HG02763 (cell line): ENCODE measurements around the gene CCDC186.
A peak's percentile ranks its signal among the peaks of the same experiment; 100 is the strongest.
"Not testable (repeated sequence)": the region's sequence is repeated elsewhere in the genome, so short reads cannot be mapped to it uniquely, and the experiment has no call there.

Source experiments
- ATAC-seq: cut with Tn5 transposase; IDR thresholded peaks from one replicate; pipeline ENCODE4 v1.9.1; 2021; ENCODE audit warnings: mild to moderate bottlenecking, moderate library complexity; ENCODE audit not compliant: unreplicated experiment

Gene CCDC186

GRCh38 chr10:114174695-114175188 is 739 bp upstream of the CCDC186 start:
- peak; percentile 7 for ATAC-seq

DNA sequence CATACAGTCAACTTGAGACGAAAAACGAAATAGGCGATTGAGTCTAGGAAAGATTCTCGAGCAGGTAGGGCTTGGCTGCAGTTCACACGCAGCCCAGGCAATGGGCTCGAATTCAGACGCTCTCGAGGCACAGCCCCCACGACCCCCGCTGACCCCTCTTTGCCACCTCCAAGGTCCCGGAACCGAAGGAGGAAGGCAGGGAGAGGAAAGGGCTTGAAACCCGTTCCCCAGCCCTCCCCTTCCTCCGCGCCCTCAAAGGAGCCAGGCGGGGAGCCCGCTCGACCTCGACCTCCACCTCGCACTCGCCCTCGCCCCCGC is 441 bp downstream of the CCDC186 start:
- peak; percentile 1 for ATAC-seq

DNA sequence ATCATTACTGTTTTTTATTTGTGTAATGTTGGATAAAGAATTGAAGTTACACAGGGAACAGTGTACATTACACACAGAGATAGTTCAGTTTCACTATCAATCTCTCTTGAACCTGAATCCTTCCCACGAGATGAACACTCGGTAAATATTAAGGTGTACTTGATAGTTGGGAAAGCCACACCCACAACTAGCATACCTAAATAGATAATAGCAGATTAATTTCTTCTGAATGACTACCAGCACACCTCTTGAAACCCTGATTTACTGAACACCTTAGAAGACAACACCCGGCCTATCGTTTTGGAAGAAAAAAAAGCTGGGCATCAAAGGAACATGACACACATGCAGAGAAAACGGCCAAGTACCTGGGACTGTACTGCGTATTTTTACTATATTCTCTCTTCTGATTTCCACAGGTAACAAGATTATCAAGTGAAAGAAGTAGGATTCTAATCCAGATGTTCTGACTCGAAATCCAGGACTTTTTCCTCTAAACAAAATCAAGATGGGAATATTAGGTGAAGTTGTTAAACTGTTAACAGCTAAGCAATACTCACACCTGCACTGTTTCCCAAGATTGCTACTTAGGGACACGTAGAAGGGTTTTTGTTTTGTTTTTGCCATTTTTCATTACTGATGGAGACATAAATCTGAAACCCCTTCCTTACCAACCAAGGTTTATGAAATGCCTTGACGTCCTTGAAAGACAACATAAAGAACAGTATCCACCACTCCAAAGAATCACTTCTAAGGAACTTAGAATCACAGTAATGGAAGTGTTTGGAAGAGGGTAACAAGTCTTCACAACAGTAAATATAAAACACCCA is 1.0 kb downstream of the CCDC186 start:
- ATAC-seq = no peak

DNA sequence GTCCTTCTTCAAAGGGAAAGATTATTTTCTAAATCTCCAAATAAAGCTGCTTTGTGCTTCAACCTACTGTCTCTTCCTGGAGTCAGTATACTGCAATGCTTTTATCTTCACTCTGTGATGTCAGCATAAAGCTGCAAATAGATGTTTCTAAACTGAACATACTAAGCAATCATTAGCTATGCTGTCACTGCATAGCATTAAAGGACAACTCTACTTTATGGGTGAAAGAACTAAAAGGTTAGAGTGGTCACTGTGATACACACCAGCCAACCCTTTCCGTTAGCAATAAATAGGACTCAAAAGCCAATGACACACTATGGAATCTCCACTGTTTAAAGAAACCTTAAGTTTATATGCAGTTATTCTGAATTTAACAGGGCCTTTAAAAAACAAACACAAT is 1.8 kb downstream of the CCDC186 start:
- no peak for ATAC-seq

- no peak for ATAC-seq
These were observed 5.5 kb downstream of the CCDC186 start for GRCh38 chr10:114168450-114169009.

DNA sequence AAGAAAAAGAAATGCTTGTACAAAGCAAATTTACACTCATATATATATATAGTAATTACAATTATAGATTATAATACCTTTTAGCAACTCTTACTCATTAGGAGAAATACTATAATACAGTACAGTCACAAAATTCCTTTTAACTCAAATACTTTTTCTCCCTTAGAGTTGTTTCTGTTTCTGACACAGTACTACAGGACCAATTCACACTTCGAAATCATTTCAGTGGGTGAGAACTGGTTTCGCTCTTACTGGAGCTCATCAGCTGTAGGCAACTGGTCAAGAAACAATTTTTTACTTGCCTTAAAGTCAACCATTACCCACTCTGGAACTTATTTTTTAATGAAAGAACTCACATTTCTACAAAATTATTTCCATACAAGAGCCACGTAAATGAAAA is 6.0 kb downstream of the CCDC186 start:
- ATAC-seq = no peak

DNA sequence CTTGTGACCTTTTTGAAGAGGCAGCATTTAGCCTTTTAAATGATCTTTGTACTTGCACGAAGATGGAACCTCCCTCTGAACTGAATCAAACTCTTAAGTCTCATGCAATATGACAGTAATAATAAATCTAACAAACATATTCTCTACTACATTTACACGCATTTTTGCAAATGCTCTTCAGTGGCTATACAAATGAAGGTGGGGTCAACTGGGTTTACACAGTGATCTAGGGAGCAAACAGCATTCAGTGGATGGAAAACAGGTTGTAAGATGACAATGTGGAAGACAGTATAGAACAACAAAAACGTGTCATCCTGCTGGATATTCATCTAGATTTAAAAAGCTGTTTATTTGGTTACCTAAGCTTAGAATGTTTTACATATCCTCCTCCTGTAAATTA is 7.5 kb downstream of the CCDC186 start:
- ATAC-seq = no peak

DNA sequence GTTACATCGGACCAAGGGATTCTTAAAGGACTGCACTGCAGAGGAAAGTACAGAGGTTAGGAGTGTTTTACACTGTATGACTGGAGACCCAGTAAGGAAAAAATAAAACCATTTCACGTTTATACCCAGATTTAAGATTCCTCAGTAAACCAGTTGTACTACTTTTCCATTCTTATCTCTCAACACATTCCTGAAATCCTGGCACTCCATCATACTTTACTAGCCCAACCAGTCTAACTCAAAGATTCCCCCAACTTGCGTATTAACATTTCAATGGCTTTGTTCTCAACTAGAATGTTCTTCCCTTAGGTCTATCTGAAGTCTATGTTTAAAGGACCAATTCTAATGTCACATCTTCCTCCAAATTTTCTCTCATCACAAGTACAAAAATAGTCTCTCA is 8.0 kb downstream of the CCDC186 start:
- ATAC-seq = no peak

- no peak for ATAC-seq
These were observed 10.9 kb downstream of the CCDC186 start for GRCh38 chr10:114163062-114163461.

DNA sequence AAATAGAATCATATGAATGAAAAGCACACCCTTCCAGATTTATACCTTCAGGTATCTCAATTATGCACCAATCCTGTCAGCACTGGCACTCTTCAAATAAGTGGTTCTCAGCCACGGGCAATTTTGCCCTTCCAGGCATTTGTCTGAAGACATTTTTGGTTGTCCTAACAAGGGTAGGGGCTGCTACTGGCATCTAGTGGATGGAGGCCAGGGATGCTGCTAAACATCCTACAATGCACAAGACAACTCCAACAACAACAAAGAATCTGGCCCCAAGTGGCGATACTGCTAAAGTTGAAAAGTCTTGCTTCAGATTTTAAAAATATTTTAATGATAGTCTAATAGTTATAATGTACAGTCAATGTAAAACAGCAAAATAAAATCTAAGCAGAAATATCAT is 16.1 kb downstream of the CCDC186 start:
- no peak for ATAC-seq

DNA sequence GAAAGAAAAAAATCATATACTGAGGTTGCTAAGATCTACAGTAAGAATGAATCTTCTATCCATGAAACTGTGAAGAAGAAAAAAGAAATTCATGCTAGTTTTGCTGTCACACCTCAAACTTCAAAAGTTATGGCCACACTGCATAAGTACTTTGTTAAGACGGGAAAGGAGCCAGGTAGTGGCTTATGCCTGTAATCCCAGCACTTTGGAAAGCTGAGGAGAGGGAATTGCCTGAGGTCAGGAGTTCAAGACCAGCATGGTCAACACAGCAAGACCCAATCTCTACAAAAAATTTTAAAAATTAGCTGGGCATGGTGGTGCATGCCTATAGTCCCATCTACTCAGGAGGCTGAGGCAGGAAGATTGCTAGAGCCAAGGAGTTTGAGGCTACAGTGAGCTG is 22.1 kb downstream of the CCDC186 start:
- no peak for ATAC-seq

GRCh38 chr10:114151486-114151885 is 22.5 kb downstream of the CCDC186 start:
- no peak for ATAC-seq

GRCh38 chr10:114149476-114149875 is 24.5 kb downstream of the CCDC186 start:
- ATAC-seq = not testable (repeated sequence)

- ATAC-seq = no peak
These were observed 30.8 kb downstream of the CCDC186 start for GRCh38 chr10:114143160-114143559.

GRCh38 chr10:114142018-114142417 is 32.0 kb downstream of the CCDC186 start:
- ATAC-seq = no peak

GRCh38 chr10:114140827-114141226 is 33.2 kb downstream of the CCDC186 start:
- not testable (repeated sequence) for ATAC-seq

- ATAC-seq = no peak
These were observed 34.0 kb downstream of the CCDC186 start for GRCh38 chr10:114140036-114140435.

DNA sequence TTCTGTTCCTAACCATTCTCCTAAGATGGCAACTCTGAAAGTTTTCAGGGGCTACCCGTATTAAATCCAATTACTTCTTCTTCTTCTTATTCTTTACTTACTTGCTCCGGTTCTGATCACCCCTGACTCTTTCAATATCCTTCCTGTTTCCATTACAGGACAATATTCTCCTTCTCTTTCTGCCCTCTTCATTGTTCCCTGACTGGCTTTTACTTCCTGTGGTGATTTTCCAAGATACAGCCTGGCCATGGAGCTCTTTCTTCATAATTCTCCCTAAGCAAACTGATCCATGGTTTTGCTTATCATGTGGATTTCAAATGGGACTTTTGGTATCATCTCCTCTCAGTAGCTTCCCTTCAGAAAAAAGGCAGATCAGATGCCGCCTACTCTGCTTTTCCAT is 35.4 kb downstream of the CCDC186 start:
- ATAC-seq = no peak

DNA sequence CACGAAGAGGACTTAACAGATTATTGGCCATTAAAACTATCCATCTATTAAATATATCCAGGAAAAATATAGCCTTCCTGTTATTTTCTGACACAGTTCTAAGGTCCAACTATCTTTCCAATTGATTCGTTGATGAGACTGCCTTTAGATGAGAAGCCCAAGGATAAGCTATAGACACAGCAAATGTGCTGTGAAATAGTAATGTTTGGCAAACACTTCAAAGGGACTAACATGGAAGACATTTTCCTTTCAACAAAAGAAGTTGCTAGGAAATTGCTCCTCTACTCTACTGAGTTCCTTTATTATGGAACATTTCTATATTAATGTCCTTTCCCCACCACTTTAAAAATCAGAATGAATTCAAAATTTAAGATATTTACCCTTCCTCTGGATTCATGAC is 38.5 kb downstream of the CCDC186 start:
- no peak for ATAC-seq

DNA sequence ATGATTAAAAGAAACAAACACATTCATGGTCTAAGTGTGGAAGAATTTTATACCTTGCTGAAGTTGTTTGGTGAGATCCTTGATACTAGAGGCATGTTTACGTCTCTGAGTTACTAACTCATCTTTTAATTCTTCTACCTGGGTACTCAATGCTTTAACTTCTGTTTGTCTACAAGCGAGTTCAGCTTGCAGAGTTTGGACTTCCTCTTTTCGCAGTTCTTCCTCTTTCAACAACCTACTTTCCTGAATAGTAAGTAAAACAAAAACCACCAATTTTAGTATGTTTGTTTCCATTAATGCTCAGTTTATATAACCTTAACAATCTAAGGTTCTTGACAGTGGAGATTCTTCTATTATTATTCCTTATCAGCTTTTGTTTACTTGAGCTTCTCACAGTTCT is 42.9 kb downstream of the CCDC186 start:
- peak; percentile 70 for ATAC-seq

- no peak for ATAC-seq
These were observed 53.0 kb downstream of the CCDC186 start for GRCh38 chr10:114121031-114121430.

- ATAC-seq = no peak
These were observed 55.5 kb downstream of the CCDC186 start for GRCh38 chr10:114118514-114118913.

GRCh38 chr10:114117728-114118127 is 56.3 kb downstream of the CCDC186 start:
- ATAC-seq = no peak
